ENCODE results near the gene FMO3. TPM values are rescaled to one million over a fixed set of nuclear protein-coding genes. Genes with fewer than 3 reads are reported as not detected.

The FMO3 gene
- total and polyA plus RNA-seq, 2 of the 4 experiments (the other 2 are of a cell fraction): under 0.01 to 0.10 TPM

DNA sequence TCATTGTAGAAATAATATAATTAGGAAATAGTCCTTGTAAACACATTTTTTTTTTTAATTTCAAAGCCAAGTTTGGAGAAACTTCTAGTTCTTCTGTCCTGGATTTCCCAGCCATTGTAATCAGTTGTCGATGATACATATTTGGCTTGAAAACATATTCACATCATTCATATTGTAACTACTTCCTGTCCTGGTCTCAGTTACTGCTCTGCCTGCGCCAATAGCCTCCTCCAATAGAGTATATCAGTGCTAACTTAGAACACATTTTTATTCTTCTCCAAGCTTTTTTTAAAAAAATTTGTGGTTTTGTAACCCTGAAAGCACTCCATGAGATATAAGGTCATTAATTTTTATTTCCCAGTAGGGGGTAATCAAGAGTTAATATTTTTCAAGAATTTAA, 48.3 kb downstream of the FMO3 start:
- no peak overlapping the region for H4K8ac ChIP-seq (ENCODE audit: low read depth in 2 of 2, low read length in 2 of 2)
- TF ChIP-seq, protein P1, sequence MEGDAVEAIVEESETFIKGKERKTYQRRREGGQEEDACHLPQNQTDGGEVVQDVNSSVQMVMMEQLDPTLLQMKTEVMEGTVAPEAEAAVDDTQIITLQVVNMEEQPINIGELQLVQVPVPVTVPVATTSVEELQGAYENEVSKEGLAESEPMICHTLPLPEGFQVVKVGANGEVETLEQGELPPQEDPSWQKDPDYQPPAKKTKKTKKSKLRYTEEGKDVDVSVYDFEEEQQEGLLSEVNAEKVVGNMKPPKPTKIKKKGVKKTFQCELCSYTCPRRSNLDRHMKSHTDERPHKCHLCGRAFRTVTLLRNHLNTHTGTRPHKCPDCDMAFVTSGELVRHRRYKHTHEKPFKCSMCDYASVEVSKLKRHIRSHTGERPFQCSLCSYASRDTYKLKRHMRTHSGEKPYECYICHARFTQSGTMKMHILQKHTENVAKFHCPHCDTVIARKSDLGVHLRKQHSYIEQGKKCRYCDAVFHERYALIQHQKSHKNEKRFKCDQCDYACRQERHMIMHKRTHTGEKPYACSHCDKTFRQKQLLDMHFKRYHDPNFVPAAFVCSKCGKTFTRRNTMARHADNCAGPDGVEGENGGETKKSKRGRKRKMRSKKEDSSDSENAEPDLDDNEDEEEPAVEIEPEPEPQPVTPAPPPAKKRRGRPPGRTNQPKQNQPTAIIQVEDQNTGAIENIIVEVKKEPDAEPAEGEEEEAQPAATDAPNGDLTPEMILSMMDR (conservative IDR thresholded peaks at IDR 0.05; ENCODE audit: low read depth, low read length): no peak
- TF ChIP-seq CHD1 (IDR thresholded peaks at IDR 0.05; ENCODE audit: low read depth, low read length): no peak
- no peak for TF ChIP-seq BHLHE40 (IDR thresholded peaks at IDR 0.05; ENCODE audit: low read depth, low read length)
- TF ChIP-seq POLR2A (IDR thresholded peaks at IDR 0.05; ENCODE audit: low read depth, low read length): no peak
- no peak for TF ChIP-seq MAFK (IDR thresholded peaks at IDR 0.05; ENCODE audit: low read depth, low read length)
- TF ChIP-seq FOS (IDR thresholded peaks at IDR 0.05; ENCODE audit: low read depth, low read length): no peak
- TF ChIP-seq, protein P2, sequence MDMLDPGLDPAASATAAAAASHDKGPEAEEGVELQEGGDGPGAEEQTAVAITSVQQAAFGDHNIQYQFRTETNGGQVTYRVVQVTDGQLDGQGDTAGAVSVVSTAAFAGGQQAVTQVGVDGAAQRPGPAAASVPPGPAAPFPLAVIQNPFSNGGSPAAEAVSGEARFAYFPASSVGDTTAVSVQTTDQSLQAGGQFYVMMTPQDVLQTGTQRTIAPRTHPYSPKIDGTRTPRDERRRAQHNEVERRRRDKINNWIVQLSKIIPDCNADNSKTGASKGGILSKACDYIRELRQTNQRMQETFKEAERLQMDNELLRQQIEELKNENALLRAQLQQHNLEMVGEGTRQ (IDR thresholded peaks at IDR 0.05; ENCODE audit: low read depth, low read length): no peak
- TF ChIP-seq RAD21 (IDR thresholded peaks at IDR 0.05; ENCODE audit: low read length): no peak
- no peak for TF ChIP-seq MXI1 (IDR thresholded peaks at IDR 0.05; ENCODE audit: borderline replicate concordance, low read depth, low read length)
- no peak for TF ChIP-seq SMC3 (IDR thresholded peaks at IDR 0.05; ENCODE audit: low read depth, low read length)
- no peak for TF ChIP-seq RCOR1 (IDR thresholded peaks at IDR 0.05; ENCODE audit: insufficient replicate concordance, low read length)
- TF ChIP-seq, protein P3, sequence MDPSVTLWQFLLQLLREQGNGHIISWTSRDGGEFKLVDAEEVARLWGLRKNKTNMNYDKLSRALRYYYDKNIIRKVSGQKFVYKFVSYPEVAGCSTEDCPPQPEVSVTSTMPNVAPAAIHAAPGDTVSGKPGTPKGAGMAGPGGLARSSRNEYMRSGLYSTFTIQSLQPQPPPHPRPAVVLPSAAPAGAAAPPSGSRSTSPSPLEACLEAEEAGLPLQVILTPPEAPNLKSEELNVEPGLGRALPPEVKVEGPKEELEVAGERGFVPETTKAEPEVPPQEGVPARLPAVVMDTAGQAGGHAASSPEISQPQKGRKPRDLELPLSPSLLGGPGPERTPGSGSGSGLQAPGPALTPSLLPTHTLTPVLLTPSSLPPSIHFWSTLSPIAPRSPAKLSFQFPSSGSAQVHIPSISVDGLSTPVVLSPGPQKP (IDR thresholded peaks at IDR 0.05; ENCODE audit: borderline replicate concordance, low read depth, low read length): no peak
- no peak for TF ChIP-seq NFE2L2 (IDR thresholded peaks at IDR 0.05; ENCODE audit: low read depth, low read length)
- TF ChIP-seq MAZ (IDR thresholded peaks at IDR 0.05; ENCODE audit: borderline replicate concordance, low read depth, low read length): no peak
- H3K23ac ChIP-seq (ENCODE audit: low read depth, low read length): no peak overlapping the region
- no TSS peak for BruUV-seq (replicated peaks)
- H4K91ac ChIP-seq (ENCODE audit: insufficient read depth, low read depth, low read length): no peak overlapping the region
- H2BK120ac ChIP-seq (ENCODE audit: low read depth, low read length): no peak overlapping the region
- H3K56ac ChIP-seq (ENCODE audit: extremely low read depth, insufficient read depth, low read length): no peak overlapping the region
- H2AK9ac ChIP-seq (replicated peaks; ENCODE audit: low read depth, low read length, poor library complexity): no peak overlapping the region
- no peaks in the 10 kb centered on the region for H3K9me3 ChIP-seq (ENCODE audit: control insufficient read depth, insufficient read depth, low read length)
- no peaks in the 10 kb centered on the region for H3K79me1 ChIP-seq (ENCODE audit: low read depth in 1 of 2, low read length in 2 of 2)
- no peak overlapping the region for H3K4me3 ChIP-seq (ENCODE audit: insufficient read depth, low read depth, low read length)
- no peak overlapping the region for H2AK5ac ChIP-seq (ENCODE audit: low read depth, low read length)
- ChIA-PET CTCF (interaction anchor here (0.6 kb wide), 1 partner anchor 17 kb away, joined by 6 read pairs; no protein-coding TSS in a partner anchor), POLR2A (ENCODE audit: unreplicated experiment) (no interaction called here)
- in situ Hi-C loops (cut with MboI; ENCODE audit: low sequenced_read_pairs) (no loop called here), dilution Hi-C loops (cut with HindIII; ENCODE audit: low sequenced_read_pairs, unreplicated experiment) (no loop called here), intact Hi-C loops (cut with micrococcal nuclease) (no loop called here)
- no peaks in the 10 kb centered on the region for H4K20me1 ChIP-seq (ENCODE audit: insufficient read depth, low read length)
- H3K36me3 ChIP-seq (ENCODE audit: control insufficient read depth, insufficient read depth, low read length): no peaks in the 10 kb centered on the region
- no peak overlapping the region for H3K9ac ChIP-seq (ENCODE audit: low read depth, low read length)
- WGBS, 2 experiments (ENCODE audit: extremely low coverage in 2 of 2, insufficient read length in 1 of 2): no CpG with 5 or more reads among the region's 2 CpGs
- H3K4me2 ChIP-seq (ENCODE audit: low read depth, low read length): no peak overlapping the region
- no peak overlapping the region for H2BK15ac ChIP-seq (ENCODE audit: low read depth, low read length)
- H3K18ac ChIP-seq (ENCODE audit: low read depth, low read length): no peak overlapping the region
- no peak overlapping the region for H4K5ac ChIP-seq (ENCODE audit: low read depth, low read length)
- no peak overlapping the region for H3K27ac ChIP-seq (ENCODE audit: insufficient read depth, low read length)
- no peak overlapping the region for H2BK20ac ChIP-seq (ENCODE audit: low read depth, low read length)
- no peak overlapping the region for H3K4ac ChIP-seq (ENCODE audit: low read depth, low read length)
- no peak overlapping the region for H2AFZ ChIP-seq (replicated peaks; ENCODE audit: low read length, poor library complexity)
- no peak overlapping the region for H3K14ac ChIP-seq (replicated peaks; ENCODE audit: low read depth, low read length)
- no peaks in the 10 kb centered on the region; the same call in 1 of the 2 replicates for H3K9me1 ChIP-seq (ENCODE audit: insufficient read depth, low read length)
- no peak for ATAC-seq (ENCODE audit: low read depth)
- no peak overlapping the region for H2BK5ac ChIP-seq (ENCODE audit: low read depth, low read length, poor library complexity, severe bottlenecking)
- H3K4me1 ChIP-seq (ENCODE audit: control insufficient read depth, insufficient read depth, low read length): peaks cover 13% of the 10 kb centered on the region
- no peaks in the 10 kb centered on the region; the same call in 1 of the 2 replicates for H3K27me3 ChIP-seq (ENCODE audit: control insufficient read depth, insufficient read depth, low read length)
- no peak for DNase-seq
